Ovary (tissue), 9 donors: ENCODE data around the gene TOM1L2. TPM values are rescaled to one million over a fixed set of nuclear protein-coding genes. Genes with fewer than 3 reads are reported as not detected.
A peak's percentile ranks its signal among the peaks of the same experiment; 100 is the strongest.

Experiments used
- DNase-seq, 5 donors: peaks; one replicate each; pipeline ENCODE4 v3.0.0-alpha.2; 2019 to 2020
- H3K27ac ChIP-seq, 2 donors: fragments of 200-600 bp; one replicate each; pipeline versions ENCODE4 v1.5.1 to v1.8.0; 2019 to 2022
- H3K27me3 ChIP-seq: fragments of 200-600 bp; one replicate; pipeline ENCODE4 v1.8.0; 2022
- H3K36me3 ChIP-seq: fragments of 200-600 bp; sonication (generic); one replicate; pipeline ENCODE4 v1.5.1; 2019
- H3K4me1 ChIP-seq: one replicate; pipeline ENCODE4 v1.8.1; 2013; ENCODE audit warnings: mild to moderate bottlenecking, moderate library complexity; ENCODE audit not compliant: insufficient read depth
- H3K4me3 ChIP-seq: fragments of 200-600 bp; sonication (generic); one replicate; pipeline ENCODE4 v1.5.1; 2017
- H3K9me3 ChIP-seq, 2 donors: fragments of 200-600 bp in 1 of 2; sonication (generic) in 1 of 2; one replicate each; pipeline versions ENCODE4 v1.5.1 to v1.8.1; 2013 to 2019; ENCODE audit warnings: mild to moderate bottlenecking in 1 of 2, moderate library complexity in 1 of 2
- CTCF ChIP-seq, 3 donors: fragments of 450-650 bp in 2 of 3; fragments of 200-600 bp in 1 of 3; IDR thresholded peaks; one replicate each; pipeline versions ENCODE4 v1.5.1 to v1.8.0; 2016 to 2022; ENCODE audit warnings: antibody characterized with exemption in 3 of 3, mild to moderate bottlenecking in 1 of 3
- EP300 ChIP-seq: sonication (generic); formaldehyde crosslinking; IDR thresholded peaks from one replicate; pipeline ENCODE4 v1.6.1; 2017; ENCODE audit warnings: antibody characterized with exemption
- POLR2A ChIP-seq: fragments of 450-650 bp; IDR thresholded peaks from one replicate; pipeline ENCODE4 v1.6.1; 2017; ENCODE audit warnings: antibody characterized with exemption, mild to moderate bottlenecking, moderate library complexity
- WGBS, 3 donors: extraction: QIAGEN DNeasy Blood & Tissue Kit in 1 of 3; methylation state at CpG; one replicate each; pipeline versions ENCODE4 v1.1.5 to v1.1.7; 2013 to 2017; 5-methylcytosine and 5-hydroxymethylcytosine counted together
- intact Hi-C, 4 donors: fragments of 100-400 bp; cut with DNase I; formaldehyde crosslinking; loops; one replicate each; pipeline versions ENCODE4 v1.11.0 to v1.15.1; 2022 to 2023
- polyA plus RNA-seq, 2 donors: library from polyadenylated mRNA; stranded (reverse); fragments of 200-250 nt in 1 of 2; fragments of 350-450 nt in 1 of 2; fragmentation: Illumina TruSeq in 1 of 2; extraction: RNeasy Lipid Tissue Mini Kit (QIAGEN cat#74804) in 1 of 2; gene quantifications; one replicate each; pipeline ENCODE4 v1.2.3, GENCODE V29; 2013 to 2014
- total RNA-seq, 7 donors: library from RNA; depleted of rRNA in 2 of 7; stranded (reverse); fragments of >200 nt in 2 of 7; fragmentation: NEBNext Ultra II Directional in 3 of 7; extraction: Animal tissue kit (Norgen Biotek cat#: 25700) in 3 of 7; gene quantifications; one replicate each; pipeline versions ENCODE4 v1.1.0 to v1.2.4, GENCODE V29; 2016 to 2023
- donor health status: DM: no; HTN: no; CAD: no; lungs with moderate emphysema.
- donor health status: DM: no; HTN: no; CAD: no.
- donor health status: Bipolar disorder and iron deficiency.
- donor health status: DM: yes; HTN: yes; CAD: no.
- donor health status: DM: no; HTN: no; CAD: no.
- donor health status: DM: yes; HTN: yes; CAD: no.

The TOM1L2 gene
- total and polyA plus RNA-seq, 9 donors = 25.6 to 62.5 (median 45.9) TPM

GRCh38 chr17:17814162-17815061 lies 157.8 kb downstream of the TOM1L2 start:
- peaks cover 14% of the 10 kb centered on the region for H3K4me1 ChIP-seq
- intact Hi-C loops = loop anchor here (5.0 to 10.0 kb wide), 5 partner anchors 43 to 460 kb away; partner anchors contain the start of genes ATPAF2 (in 1 of the 4) and GID4 (in 1 of the 4)
- peak overlapping the region in 1 of 2 donors; percentile 14 for H3K27ac ChIP-seq
- TF ChIP-seq EP300 (no peak), POLR2A (no peak), CTCF (IDR thresholded peaks at IDR 0.05) (no peak)
- no peaks in the 10 kb centered on the region for H3K36me3 ChIP-seq
- no peaks in the 10 kb centered on the region for H3K9me3 ChIP-seq
- H3K4me3 ChIP-seq = no peak overlapping the region
- no peak for DNase-seq
- H3K27me3 ChIP-seq = no peaks in the 10 kb centered on the region
- 80 to 82% (median 80%) methylated on average over 15 to 20 of the region's 20 CpGs for WGBS, 3 donors

- intact Hi-C loops = loop anchor here (2.0 to 10.0 kb wide), 6 partner anchors 44 to 459 kb away; partner anchors contain the start of genes ATPAF2 (in 1 of the 4) and GID4 (in 1 of the 4)
- TF ChIP-seq CTCF (IDR thresholded peaks at IDR 0.05) (no peak), POLR2A (no peak), EP300 (no peak)
- Histone ChIP-seq H3K27ac (peak overlapping the region in 1 of 2 donors; percentile 66), H3K36me3 (no peaks in the 10 kb centered on the region), H3K4me1 (peaks cover 14% of the 10 kb centered on the region), H3K27me3 (no peaks in the 10 kb centered on the region), H3K4me3 (no peak overlapping the region), H3K9me3 (no peaks in the 10 kb centered on the region)
- WGBS, 3 donors = 70 to 82% (median 77%) methylated on average over 13 to 16 of the region's 16 CpGs
- DNase-seq = no peak
These were observed 158.5 kb downstream of the TOM1L2 start for GRCh38 chr17:17813725-17814095.

DNA sequence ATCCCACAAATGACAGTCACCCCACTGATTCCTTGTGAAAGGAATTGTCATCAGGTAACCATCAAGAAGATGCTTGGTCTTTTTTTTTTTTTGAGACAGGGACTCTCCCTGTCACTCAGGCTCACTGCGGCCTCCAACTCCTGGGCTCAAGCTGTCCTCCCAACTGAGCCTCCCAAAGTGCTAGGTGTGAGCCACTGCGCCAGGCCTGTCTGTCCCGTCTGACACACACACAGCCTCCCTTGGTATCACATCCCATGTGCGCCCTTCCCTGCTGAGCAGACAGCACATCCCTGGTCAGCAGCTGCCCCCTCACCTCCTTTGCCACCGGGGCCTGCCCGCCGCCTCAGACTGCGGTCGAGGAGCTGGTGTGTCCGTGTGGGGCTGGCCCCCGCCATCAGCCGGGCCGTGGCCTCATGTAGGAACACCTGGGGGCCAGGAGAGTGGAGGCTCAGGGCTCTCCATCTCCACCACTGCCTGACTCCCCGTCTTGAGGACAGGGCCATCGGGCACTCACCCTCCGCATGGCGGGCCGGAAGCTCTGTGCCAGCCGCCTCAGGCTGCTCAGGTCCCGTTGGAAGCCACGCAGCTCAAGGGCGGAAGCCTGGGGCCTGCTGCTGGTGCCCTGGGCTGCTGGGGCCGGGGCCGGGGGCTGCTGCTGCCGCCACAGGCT lies 159.0 kb downstream of the TOM1L2 start:
- WGBS, 3 donors = 93 to 95% (median 94%) methylated on average over 15 to 25 of the region's 25 CpGs
- Histone ChIP-seq H3K27ac (peak overlapping the region; percentile 5 to 66), H3K4me1 (peaks cover 14% of the 10 kb centered on the region), H3K4me3 (no peak overlapping the region), H3K9me3 (no peaks in the 10 kb centered on the region), H3K36me3 (no peaks in the 10 kb centered on the region), H3K27me3 (no peaks in the 10 kb centered on the region)
- no peak for DNase-seq
- TF ChIP-seq POLR2A (no peak), CTCF (IDR thresholded peaks at IDR 0.05) (no peak), EP300 (no peak)
- intact Hi-C loops = loop anchor here (2.0 to 10.0 kb wide), 6 partner anchors 44 to 458 kb away; partner anchors contain the start of genes ATPAF2 (in 1 of the 4) and GID4 (in 1 of the 4)
